Limb (tissue), 2 donors: Measurements from ENCODE around the gene FOSL2.
A peak's percentile ranks its signal among the peaks of the same experiment; 100 is the strongest.

Experiments used
- DNase-seq, 2 donors: peaks; one replicate each; pipeline ENCODE4 v3.0.0-alpha.2; 2016; ENCODE audit errors: extremely low spot score in 2 of 2

Gene FOSL2

DNA sequence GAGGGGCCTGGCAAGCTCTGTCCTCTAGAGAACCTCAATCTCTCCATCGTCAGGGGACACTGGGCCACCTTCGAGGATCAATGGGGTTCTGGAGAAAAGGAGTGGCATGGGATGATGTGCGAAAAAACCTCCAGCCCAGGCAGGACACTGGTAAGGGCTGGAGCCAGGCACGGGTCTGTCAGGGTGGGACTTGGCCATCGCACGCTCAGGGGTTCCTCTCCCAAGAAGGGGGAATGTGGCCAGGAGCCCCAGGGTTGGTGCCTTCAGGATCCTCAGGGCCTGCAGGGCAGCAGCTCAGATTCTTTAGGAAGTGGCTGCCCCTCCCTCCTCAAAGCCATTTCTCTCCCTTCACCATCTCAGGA, 56.4 kb downstream of the FOSL2 start:
- no peak for DNase-seq

- DNase-seq: no peak
These were observed 57.1 kb downstream of the FOSL2 start for GRCh38 chr2:28449488-28450395.

- no peak for DNase-seq
These were observed 58.4 kb downstream of the FOSL2 start for GRCh38 chr2:28450901-28451565.

DNA sequence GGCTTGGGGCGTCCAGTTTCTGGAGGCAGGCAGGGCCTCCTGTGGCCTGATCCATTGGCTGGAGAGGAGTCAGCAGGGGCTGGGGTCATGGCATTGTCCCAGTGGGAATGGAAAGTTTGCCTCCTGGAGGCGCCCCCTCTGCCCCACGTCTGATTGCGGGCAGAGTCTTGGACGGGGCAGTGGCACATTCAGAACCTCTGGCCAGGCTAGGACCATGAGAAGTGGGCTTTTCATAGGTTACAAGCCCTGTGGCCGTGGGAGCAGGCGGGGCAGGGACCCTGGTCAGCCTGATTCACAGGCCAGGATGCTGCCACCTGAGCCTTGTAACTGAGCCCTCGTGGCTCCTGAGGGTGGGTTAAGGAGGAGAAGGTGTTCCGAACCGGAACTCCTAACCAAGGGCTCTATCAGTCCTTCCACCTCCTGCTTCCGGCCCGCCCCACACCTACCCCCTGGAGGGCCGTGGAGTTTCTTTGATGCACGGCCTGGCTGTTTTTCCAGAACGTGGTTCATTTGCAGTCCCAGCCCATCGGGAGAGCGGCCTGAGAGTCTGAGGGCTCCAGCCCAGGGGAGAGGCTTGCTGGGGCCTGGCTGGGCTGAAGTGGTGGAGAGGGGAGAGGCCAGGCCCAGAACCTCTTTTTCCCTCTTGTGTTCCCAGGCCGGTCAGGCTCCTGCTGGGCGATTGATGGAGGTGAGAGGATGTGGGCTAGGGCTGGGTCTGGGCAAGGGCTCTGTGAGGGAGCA, 59.3 kb downstream of the FOSL2 start:
- DNase-seq: no peak

DNA sequence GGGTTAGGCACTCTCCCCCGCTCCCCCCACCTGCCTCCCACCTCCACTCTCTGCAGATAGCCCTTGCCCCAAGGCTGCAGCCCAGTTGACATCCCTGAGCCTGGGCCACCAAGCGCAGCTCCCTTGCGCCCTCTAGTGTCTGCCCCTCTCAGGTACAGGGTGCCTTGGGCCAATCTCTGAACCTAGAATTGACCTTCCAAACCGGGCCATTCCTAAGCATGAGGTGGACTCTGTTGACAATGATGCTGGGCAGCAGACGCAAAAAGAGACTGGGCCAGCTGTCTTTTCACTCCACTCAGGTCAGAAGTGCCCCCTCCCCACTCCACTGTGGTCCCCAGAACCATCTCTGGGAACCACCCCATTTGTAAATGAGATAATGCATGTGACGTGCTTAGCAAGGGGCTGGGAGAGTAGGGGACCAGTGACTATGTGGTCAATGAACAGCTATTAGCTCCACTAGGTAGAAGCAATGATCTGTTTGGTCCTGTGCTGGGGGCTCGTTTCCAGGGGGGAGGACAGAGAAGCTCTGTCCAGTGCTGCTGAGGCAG, 60.0 kb downstream of the FOSL2 start:
- peak; percentile 18 to 57 for DNase-seq

DNA sequence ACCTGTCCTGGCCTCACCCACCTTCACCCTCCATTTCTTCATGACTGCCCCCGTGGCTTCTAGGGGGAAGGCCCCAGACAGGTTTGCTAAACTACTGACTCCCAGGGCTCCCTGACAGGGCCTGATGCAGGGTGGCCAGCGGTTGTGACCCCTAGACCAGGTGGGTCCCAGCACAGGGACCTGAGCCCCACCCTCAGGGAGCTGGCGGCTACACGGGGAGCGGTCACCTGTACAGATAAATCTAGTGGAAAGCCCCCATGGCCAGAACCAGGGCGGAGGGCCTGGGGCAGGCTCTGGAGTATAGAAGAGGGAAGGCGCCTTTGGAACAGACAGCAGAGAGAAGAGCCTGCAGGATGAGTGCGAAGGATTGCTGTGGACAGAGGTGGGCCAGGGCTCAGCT, 60.7 kb downstream of the FOSL2 start:
- no peak for DNase-seq

DNA sequence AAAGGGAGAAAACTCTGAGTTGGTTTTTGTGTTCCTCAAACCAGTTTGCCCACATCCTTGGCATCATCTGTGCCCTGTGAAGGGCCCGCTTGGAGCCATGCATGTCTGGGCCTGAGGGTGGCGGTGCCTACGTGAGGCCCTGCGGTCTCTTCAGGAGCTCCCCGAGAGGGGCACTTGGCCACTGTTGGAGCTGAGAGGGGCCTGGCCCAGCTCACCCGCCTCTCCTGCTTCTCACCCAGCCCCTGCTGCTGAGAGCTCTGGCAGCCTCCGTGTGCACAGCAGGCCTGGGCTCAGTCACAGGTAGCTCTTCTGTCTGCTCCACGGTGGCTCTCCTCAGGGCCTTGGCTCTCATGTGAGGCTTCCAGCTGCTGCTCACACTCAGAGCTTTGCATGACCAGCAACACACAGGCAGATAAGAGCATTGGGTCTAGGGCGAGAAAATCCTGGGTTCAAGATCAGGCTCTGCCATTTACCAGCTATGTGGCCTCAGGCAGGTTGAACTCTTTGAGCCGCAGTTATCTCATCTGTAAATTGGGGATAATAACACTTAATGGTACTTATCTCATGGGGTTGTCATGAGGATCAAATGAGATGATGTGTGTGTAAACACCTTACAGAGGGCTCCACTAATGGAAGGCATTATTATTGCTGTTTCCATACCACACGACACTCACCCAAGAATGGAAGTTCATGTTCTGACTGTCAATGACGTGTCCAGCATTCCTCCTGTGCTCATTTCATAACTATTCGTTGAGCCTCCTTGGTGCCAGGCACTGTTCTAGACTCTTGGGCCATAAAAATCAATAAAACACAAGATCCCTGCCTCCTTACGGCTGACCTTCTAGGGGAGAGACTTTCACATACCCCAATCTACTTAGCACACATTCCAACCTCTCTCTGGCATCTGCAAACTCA, 61.6 kb downstream of the FOSL2 start:
- DNase-seq: no peak

DNA sequence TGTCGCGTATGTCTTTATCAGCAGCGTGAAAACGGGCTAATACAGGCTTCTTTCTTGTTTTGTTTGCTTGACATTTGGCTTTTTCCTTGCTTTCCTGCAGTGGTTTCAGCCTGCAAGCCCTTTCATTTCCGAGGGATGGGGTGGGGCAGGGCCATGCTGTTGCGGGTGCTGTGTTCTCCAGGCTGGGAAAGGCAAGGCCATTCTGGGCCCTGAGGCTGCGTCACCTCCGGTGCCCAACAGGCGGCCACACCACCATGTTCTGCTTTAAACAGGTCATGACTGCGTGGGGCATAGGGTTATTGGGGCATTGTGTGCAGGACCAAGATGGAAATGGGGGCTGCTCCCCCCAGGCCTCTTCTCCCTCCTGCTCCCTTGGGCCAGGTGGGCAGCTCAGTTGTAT, 64.6 kb downstream of the FOSL2 start:
- DNase-seq: no peak

GRCh38 chr2:28461056-28461455, 68.4 kb downstream of the FOSL2 start:
- DNase-seq: no peak

DNA sequence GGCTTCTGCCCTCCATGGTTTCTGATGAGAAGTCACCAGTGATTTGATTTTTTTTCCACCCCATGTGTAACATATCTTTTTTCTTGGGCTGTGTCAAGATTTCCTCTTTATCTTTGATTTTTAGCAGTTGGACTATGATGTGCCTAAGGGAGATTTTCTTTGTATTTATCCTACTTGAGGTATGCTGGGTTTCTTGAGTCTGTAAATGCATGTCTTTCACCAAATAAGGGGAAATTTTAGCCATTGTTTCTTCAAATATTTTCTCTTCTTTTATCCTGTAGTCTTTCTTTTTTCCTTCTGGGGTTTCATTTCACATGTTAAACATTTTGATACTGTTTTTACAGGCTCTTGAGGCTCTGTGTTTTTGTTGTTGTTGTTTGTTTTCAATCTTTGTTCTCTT, 69.5 kb downstream of the FOSL2 start:
- no peak for DNase-seq

DNA sequence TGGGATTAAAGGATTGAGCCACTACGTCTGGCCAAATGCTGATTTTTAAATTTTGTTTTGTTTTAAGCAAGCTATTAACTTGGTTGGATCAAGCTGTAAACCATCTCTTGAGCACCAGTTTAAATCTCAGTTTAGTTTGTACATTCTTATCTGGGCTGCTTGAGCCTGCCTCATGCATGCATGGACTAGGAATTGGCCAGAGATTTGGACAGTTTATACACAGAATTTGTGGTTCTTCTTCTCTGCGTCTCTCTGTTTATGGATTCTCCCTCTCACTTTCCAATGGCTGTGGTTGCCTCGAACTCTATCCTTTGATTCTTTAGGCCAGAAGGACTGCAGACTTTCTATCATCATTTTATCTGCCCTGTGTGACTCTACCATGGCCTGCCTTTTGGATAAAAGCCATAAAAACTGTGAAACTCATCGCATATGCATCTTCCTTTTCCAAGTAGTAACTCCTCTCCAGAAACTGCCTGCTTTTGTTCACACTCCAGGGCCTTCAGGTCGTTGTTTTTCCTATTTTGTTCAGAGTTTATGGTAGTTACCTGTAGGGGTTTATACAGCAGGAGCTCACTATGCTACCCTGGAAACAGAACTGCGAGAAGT, 70.7 kb downstream of the FOSL2 start:
- DNase-seq: no peak

DNA sequence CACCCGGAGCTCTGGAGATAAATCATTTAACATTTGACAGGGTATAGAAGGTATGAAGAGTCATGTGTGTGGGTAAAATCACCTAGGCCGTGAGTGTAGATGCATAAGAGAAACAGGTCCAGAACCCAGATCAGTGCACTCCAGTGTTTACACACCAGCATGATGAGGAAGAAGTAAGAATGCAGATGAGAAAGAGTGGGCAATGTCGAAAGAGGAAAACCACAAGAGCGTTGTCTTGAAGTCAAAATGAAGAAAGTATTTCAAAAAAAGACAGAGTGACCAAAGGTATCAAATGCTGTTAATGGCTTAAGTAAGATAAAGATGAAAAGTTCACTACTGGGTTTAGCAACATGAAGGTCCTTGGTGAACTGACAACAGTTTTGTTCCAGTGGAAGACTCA, 71.2 kb downstream of the FOSL2 start:
- DNase-seq: no peak

DNA sequence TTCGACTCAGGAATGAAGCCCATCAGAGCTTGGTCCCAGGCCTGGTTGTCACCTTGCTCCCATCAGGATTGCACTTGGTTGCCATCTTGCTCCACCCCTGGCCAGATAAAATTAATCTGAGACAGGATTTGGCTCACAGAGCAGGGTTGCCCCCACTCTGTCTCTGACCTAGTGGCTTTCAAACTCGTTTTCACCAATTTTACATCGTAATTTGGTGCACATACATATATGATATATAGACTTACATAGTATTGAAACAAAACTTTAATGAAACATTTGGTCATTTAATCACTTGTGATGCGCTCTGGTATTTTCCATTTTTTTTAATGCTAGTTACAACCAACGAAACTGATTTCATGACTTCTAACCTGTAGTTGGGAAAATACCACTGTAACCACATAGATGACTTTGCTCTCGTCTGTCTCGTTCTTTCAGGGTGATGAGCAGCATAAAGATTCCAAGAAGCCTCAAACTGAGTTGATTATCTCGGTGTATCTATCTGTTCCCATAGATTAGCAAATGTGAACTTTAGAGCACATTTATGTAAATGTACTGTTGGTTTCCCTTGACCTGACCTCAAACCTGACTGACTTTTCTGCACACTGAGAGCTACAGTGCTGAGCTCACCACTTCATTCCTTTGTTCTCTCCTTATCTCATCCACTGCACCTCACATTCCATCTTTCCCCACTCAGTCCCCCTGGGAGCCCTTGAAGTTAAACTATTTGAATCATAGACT, 72.7 kb downstream of the FOSL2 start:
- no peak for DNase-seq
